HepG2 (cell line): ENCODE measurements around the gene TCTN2. TPM values are rescaled to one million over a fixed set of nuclear protein-coding genes. Genes with fewer than 3 reads are reported as not detected.

Experiments used
- GPN1 ChIP-seq: sonication (generic); formaldehyde crosslinking; IDR thresholded peaks from 2 replicates; pipeline ENCODE4 v1.5.1; 2020; ENCODE audit warnings: missing genetic modification reagents, borderline replicate concordance
- HDAC6 ChIP-seq: fragments of 200-600 bp; sonication (generic); IDR thresholded peaks from 2 replicates; pipeline ENCODE4 v1.7.0; 2017; ENCODE audit warnings: mild to moderate bottlenecking, antibody characterized with exemption, low read length, low read depth
- IRF2 ChIP-seq: IDR thresholded peaks from 2 replicates; pipeline ENCODE4 v1.6.1; 2018; ENCODE audit warnings: missing genetic modification reagents, missing compliant biosample characterization
- KDM5A ChIP-seq: fragments of 200-600 bp; sonication (generic); IDR thresholded peaks from 2 replicates; pipeline ENCODE4 v1.7.0; 2018; ENCODE audit warnings: antibody characterized with exemption, mild to moderate bottlenecking, low read length, borderline replicate concordance
- LCORL ChIP-seq, 2 experiments: fragments of 450-650 bp in 1 of 2; sonication (generic) in 1 of 2; formaldehyde crosslinking in 1 of 2; IDR thresholded peaks; 2 replicates each; pipeline versions ENCODE4 v1.5.0 to v1.6.1; 2017 to 2020; ENCODE audit warnings: antibody characterized with exemption in 1 of 2, missing genetic modification reagents in 1 of 2
- MXI1 ChIP-seq: IDR thresholded peaks from 3 replicates; pipeline ENCODE4 v1.6.1; 2012; ENCODE audit warnings: low read depth, low read length, inconsistent platforms, borderline replicate concordance
- NONO ChIP-seq, 2 experiments: fragments of 450-650 bp in 1 of 2; sonication (generic) in 1 of 2; formaldehyde crosslinking in 1 of 2; IDR thresholded peaks in 1 of 2; conservative IDR thresholded peaks in 1 of 2; 2 replicates each; pipeline versions ENCODE4 v1.6.1 to v1.8.0; 2017 to 2022; ENCODE audit warnings: mild to moderate bottlenecking in 1 of 2, missing genetic modification reagents in 1 of 2, moderate library complexity in 1 of 2
- RXRB ChIP-seq: IDR thresholded peaks from 2 replicates; pipeline ENCODE4 v1.6.1; 2016; ENCODE audit warnings: borderline replicate concordance, missing genetic modification reagents, missing compliant biosample characterization
- SRSF1 ChIP-seq: fragments of 200-400 bp; formaldehyde crosslinking; optimal IDR thresholded peaks from 2 replicates; pipeline ENCODE3; 2017; ENCODE audit warnings: mild to moderate bottlenecking, low read depth, low read length, moderate library complexity
- WIZ ChIP-seq: sonication (generic); formaldehyde crosslinking; IDR thresholded peaks from 2 replicates; pipeline ENCODE4 v1.5.1; 2020; ENCODE audit warnings: mild to moderate bottlenecking, missing genetic modification reagents
- ZNF317 ChIP-seq: sonication (generic); formaldehyde crosslinking; IDR thresholded peaks from 2 replicates; pipeline ENCODE4 v1.5.0; 2020; ENCODE audit warnings: mild to moderate bottlenecking, missing genetic modification reagents
- ZNF430 ChIP-seq: sonication (generic); formaldehyde crosslinking; IDR thresholded peaks from 2 replicates; pipeline ENCODE4 v1.9.0; 2021; ENCODE audit warnings: mild to moderate bottlenecking, missing genetic modification reagents
- ZNF451 ChIP-seq: sonication (generic); formaldehyde crosslinking; IDR thresholded peaks from 2 replicates; pipeline ENCODE4 v1.5.0; 2020; ENCODE audit warnings: mild to moderate bottlenecking, missing genetic modification reagents
- ZNF484 ChIP-seq: sonication (generic); formaldehyde crosslinking; IDR thresholded peaks from 2 replicates; pipeline ENCODE4 v1.5.1; 2020; ENCODE audit warnings: mild to moderate bottlenecking, low read depth, missing genetic modification reagents, borderline replicate concordance
- ZNF546 ChIP-seq: sonication (generic); formaldehyde crosslinking; conservative IDR thresholded peaks from 2 replicates; pipeline ENCODE4 v1.8.1; 2023; ENCODE audit warnings: mild to moderate bottlenecking, missing genetic modification reagents
- ZNF788 ChIP-seq: sonication (generic); formaldehyde crosslinking; IDR thresholded peaks from 2 replicates; pipeline ENCODE4 v1.5.0; 2020; ENCODE audit warnings: mild to moderate bottlenecking, missing genetic modification reagents, borderline replicate concordance
- polyA plus RNA-seq, 8 experiments: library from polyadenylated mRNA; depleted of rRNA in 3 of 8; stranded (reverse) in 7 of 8; unstranded in 1 of 8; fragments of >200 nt; fragmentation: Illumina TruSeq in 4 of 8; extraction: Trizol in 4 of 8; gene quantifications; 2 replicates each; pipeline versions ENCODE4 v1.2.1 to v1.2.3, GENCODE V29; 2011 to 2016; ENCODE audit warnings: low read depth in 4 of 8, missing spikeins in 1 of 8, mixed read lengths in 1 of 8; ENCODE audit not compliant: insufficient read depth in 1 of 8
- total RNA-seq, 5 experiments: library from RNA; depleted of rRNA; stranded (reverse); fragments of >200 nt; fragmentation: Illumina TruSeq; extraction: Trizol; gene quantifications; 2 replicates each; pipeline ENCODE4 v1.2.3, GENCODE V29; 2016; ENCODE audit warnings: low read depth in 1 of 5
- TF ChIP-seq, protein P1 (sequence below): sonication (generic); formaldehyde crosslinking; IDR thresholded peaks from 2 replicates; pipeline ENCODE4 v1.4.0; 2020; ENCODE audit warnings: missing genetic modification reagents
- TF ChIP-seq, protein P2 (sequence below): sonication (generic); formaldehyde crosslinking; IDR thresholded peaks from 2 replicates; pipeline ENCODE4 v1.4.0; 2020; ENCODE audit warnings: low read depth, mild to moderate bottlenecking, missing genetic modification reagents
- TF ChIP-seq, protein P3 (sequence below): sonication (generic); formaldehyde crosslinking; IDR thresholded peaks from 2 replicates; pipeline ENCODE4 v1.4.0; 2020; ENCODE audit warnings: missing genetic modification reagents
- TF ChIP-seq, protein P4 (sequence below): sonication (generic); formaldehyde crosslinking; IDR thresholded peaks from 2 replicates; pipeline ENCODE4 v1.5.0; 2020; ENCODE audit warnings: missing genetic modification reagents, mild to moderate bottlenecking, borderline replicate concordance
- TF ChIP-seq, protein P5 (sequence below): IDR thresholded peaks from 2 replicates; pipeline ENCODE4 v1.6.1; 2016; ENCODE audit warnings: low read depth

The TCTN2 gene
- total and polyA plus RNA-seq, 2 of the 13 experiments (the other 11 are each of a cell fraction or from before 2014, with no cell fraction given) = 5.0 to 8.1 TPM

DNA sequence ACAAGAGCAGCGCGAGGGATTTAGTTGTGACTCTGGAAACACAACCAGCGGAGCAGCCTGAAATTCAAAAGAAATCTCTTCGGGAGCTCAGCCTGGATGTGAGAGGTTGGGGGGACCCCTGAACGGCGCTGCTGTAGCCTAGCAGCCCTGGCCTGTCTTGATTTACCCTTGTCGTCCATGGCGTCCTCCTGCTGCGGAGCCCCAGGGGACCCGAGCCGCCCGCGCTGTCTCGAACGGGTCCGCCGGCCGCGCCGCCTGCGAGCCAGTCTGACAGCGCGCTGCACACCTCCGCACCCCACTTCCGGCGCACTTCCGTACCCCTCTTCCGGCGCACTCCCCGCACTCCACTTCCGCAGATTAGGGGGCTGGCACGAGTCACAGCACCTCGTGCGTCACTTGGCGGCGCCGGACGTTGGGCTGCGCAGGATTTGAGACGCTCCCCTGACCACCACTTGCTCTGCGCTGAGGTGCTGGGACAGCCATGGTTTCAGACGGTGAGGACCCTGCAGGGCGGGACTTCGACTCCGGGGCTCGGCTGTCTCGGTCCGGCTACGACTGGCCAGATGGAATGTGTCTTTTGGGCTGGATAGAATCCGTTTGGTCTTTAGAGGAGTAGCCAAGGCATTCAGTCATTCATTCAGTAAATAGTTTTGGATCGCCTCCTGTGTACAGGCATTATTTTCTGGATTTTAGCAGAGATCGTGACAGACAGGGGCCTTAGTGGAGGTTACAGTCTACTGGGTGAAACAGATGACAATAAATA is 37.4 kb upstream of the TCTN2 start, which contains the start of the genes EIF2B1 and GTF2H3 (continued):
- TF ChIP-seq ZNF484 (CRISPR knock-in tag) = no peak
- TF ChIP-seq, protein P1, sequence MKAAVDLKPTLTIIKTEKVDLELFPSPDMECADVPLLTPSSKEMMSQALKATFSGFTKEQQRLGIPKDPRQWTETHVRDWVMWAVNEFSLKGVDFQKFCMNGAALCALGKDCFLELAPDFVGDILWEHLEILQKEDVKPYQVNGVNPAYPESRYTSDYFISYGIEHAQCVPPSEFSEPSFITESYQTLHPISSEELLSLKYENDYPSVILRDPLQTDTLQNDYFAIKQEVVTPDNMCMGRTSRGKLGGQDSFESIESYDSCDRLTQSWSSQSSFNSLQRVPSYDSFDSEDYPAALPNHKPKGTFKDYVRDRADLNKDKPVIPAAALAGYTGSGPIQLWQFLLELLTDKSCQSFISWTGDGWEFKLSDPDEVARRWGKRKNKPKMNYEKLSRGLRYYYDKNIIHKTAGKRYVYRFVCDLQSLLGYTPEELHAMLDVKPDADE (CRISPR knock-in tag) = 0 out of 2 replicates have a peak, but pooled peaks have one; percentile 33
- peak; percentile 93 for TF ChIP-seq KDM5A
- peak; percentile 97 for TF ChIP-seq ZNF451 (CRISPR knock-in tag)
- TF ChIP-seq IRF2 = peak; percentile 95
- TF ChIP-seq ZNF430 (CRISPR knock-in tag) = peak; percentile 68; the same call in 1 of the 2 replicates
- TF ChIP-seq, protein P2, sequence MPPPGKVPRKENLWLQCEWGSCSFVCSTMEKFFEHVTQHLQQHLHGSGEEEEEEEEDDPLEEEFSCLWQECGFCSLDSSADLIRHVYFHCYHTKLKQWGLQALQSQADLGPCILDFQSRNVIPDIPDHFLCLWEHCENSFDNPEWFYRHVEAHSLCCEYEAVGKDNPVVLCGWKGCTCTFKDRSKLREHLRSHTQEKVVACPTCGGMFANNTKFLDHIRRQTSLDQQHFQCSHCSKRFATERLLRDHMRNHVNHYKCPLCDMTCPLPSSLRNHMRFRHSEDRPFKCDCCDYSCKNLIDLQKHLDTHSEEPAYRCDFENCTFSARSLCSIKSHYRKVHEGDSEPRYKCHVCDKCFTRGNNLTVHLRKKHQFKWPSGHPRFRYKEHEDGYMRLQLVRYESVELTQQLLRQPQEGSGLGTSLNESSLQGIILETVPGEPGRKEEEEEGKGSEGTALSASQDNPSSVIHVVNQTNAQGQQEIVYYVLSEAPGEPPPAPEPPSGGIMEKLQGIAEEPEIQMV = peak; percentile 86
- TF ChIP-seq MXI1 = peak; percentile 99
- TF ChIP-seq HDAC6 = no peak
- TF ChIP-seq, protein P3, sequence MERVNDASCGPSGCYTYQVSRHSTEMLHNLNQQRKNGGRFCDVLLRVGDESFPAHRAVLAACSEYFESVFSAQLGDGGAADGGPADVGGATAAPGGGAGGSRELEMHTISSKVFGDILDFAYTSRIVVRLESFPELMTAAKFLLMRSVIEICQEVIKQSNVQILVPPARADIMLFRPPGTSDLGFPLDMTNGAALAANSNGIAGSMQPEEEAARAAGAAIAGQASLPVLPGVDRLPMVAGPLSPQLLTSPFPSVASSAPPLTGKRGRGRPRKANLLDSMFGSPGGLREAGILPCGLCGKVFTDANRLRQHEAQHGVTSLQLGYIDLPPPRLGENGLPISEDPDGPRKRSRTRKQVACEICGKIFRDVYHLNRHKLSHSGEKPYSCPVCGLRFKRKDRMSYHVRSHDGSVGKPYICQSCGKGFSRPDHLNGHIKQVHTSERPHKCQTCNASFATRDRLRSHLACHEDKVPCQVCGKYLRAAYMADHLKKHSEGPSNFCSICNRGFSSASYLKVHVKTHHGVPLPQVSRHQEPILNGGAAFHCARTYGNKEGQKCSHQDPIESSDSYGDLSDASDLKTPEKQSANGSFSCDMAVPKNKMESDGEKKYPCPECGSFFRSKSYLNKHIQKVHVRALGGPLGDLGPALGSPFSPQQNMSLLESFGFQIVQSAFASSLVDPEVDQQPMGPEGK = peak; percentile 38; the same call in 1 of the 2 replicates
- TF ChIP-seq NONO (IDR thresholded peaks at IDR 0.05) = no peak
- peak; percentile 100 for TF ChIP-seq NONO (CRISPR knock-in tag; conservative IDR thresholded peaks at IDR 0.05)
- TF ChIP-seq ZNF546 (CRISPR knock-in tag) = 0 out of 2 replicates have a peak, but pooled peaks have one; percentile 49
- TF ChIP-seq LCORL (IDR thresholded peaks at IDR 0.05) = no peak
- peak; percentile 78 for TF ChIP-seq LCORL (CRISPR knock-in tag; IDR thresholded peaks at IDR 0.05)
- peak; percentile 74 for TF ChIP-seq SRSF1
- TF ChIP-seq, protein P4, sequence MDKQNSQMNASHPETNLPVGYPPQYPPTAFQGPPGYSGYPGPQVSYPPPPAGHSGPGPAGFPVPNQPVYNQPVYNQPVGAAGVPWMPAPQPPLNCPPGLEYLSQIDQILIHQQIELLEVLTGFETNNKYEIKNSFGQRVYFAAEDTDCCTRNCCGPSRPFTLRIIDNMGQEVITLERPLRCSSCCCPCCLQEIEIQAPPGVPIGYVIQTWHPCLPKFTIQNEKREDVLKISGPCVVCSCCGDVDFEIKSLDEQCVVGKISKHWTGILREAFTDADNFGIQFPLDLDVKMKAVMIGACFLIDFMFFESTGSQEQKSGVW (CRISPR knock-in tag) = no peak; the same call in 1 of the 2 replicates
- TF ChIP-seq WIZ (CRISPR knock-in tag) = peak; percentile 41; the same call in 1 of the 2 replicates
- TF ChIP-seq ZNF788 (CRISPR knock-in tag) = peak; percentile 96
- peak; percentile 52; the same call in 1 of the 2 replicates for TF ChIP-seq ZNF317 (CRISPR knock-in tag)
- TF ChIP-seq, protein P5, sequence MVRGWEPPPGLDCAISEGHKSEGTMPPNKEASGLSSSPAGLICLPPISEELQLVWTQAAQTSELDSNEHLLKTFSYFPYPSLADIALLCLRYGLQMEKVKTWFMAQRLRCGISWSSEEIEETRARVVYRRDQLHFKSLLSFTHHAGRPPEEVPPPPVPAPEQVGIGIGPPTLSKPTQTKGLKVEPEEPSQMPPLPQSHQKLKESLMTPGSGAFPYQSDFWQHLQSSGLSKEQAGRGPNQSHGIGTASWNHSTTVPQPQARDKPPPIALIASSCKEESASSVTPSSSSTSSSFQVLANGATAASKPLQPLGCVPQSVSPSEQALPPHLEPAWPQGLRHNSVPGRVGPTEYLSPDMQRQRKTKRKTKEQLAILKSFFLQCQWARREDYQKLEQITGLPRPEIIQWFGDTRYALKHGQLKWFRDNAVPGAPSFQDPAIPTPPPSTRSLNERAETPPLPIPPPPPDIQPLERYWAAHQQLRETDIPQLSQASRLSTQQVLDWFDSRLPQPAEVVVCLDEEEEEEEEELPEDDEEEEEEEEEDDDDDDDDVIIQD (CRISPR knock-in tag) = peak; percentile 20; the same call in 1 of the 2 replicates
- peak; percentile 69 for TF ChIP-seq RXRB (CRISPR knock-in tag)
- no peak; the same call in 1 of the 2 replicates for TF ChIP-seq GPN1
